ENCODE data around the gene LRRK2. TPM values are rescaled to one million over a fixed set of nuclear protein-coding genes. Genes with fewer than 3 reads are reported as not detected.

The LRRK2 gene
- total and polyA plus RNA-seq, 12 donors, result 0.99 to 9.1 (median 6.2) TPM

- Histone ChIP-seq H3K36me3 (no peaks in the 10 kb centered on the region), H3K9me3 (peaks cover 0 to 7% (median 0%) of the 10 kb centered on the region in 11 donors), H3K4me3 (no peak overlapping the region), H3K4me1 (no peaks in the 10 kb centered on the region), H3K27ac (no peak overlapping the region), H3K27me3 (no peaks in the 10 kb centered on the region)
- intact Hi-C loops (cut with DNase I), result no loop called here
- DNase-seq, result no peak
- ATAC-seq, result no peak
- WGBS, 2 donors, result 70 to 72% methylated on average over 3 of the region's 3 CpGs
- TF ChIP-seq, protein P1, sequence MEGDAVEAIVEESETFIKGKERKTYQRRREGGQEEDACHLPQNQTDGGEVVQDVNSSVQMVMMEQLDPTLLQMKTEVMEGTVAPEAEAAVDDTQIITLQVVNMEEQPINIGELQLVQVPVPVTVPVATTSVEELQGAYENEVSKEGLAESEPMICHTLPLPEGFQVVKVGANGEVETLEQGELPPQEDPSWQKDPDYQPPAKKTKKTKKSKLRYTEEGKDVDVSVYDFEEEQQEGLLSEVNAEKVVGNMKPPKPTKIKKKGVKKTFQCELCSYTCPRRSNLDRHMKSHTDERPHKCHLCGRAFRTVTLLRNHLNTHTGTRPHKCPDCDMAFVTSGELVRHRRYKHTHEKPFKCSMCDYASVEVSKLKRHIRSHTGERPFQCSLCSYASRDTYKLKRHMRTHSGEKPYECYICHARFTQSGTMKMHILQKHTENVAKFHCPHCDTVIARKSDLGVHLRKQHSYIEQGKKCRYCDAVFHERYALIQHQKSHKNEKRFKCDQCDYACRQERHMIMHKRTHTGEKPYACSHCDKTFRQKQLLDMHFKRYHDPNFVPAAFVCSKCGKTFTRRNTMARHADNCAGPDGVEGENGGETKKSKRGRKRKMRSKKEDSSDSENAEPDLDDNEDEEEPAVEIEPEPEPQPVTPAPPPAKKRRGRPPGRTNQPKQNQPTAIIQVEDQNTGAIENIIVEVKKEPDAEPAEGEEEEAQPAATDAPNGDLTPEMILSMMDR (IDR thresholded peaks at IDR 0.05), result no peak
These were observed 174.9 kb downstream of the LRRK2 start for GRCh38 chr12:40399656-40400055.

GRCh38 chr12:40405419-40405818 lies 180.6 kb downstream of the LRRK2 start:
- Histone ChIP-seq H3K36me3 (no peaks in the 10 kb centered on the region), H3K27ac (no peak overlapping the region), H3K4me3 (no peak overlapping the region), H3K4me1 (no peaks in the 10 kb centered on the region), H3K27me3 (no peaks in the 10 kb centered on the region), H3K9me3 (no peaks in the 10 kb centered on the region)
- DNase-seq (no peak), ATAC-seq (no peak)
- TF ChIP-seq, protein P1 (IDR thresholded peaks at IDR 0.05), result no peak
- 76 to 84% methylated on average over 8 of the region's 8 CpGs for WGBS, 2 donors
- intact Hi-C loops (cut with DNase I), result no loop called here

Other genes starting within 250 kb of the LRRK2 start
- 10 to 100 TPM in 6 of 10 donors, 1 to 10 TPM in 4; 7.3 to 14.2 (median 10.2) TPM for gene SLC2A13, start 118.9 kb upstream of the LRRK2 start, total RNA-seq
- 1 to 10 TPM; 2.6 to 3.1 TPM for gene SLC2A13, start 118.9 kb upstream of the LRRK2 start, polyA plus RNA-seq